Activated CD8-positive, alpha-beta T cell treated with anti-CD3 and anti-CD28 coated beads, Interleukin-2, amount 10 ng/mL, durations not matched to agents 7 days and 5 days (primary cell): ENCODE data around the gene CPA4. TPM values are rescaled to one million over a fixed set of nuclear protein-coding genes. Genes with fewer than 3 reads are reported as not detected.
"Not testable (repeated sequence)": the region's sequence is repeated elsewhere in the genome, so short reads cannot be mapped to it uniquely, and the experiment has no call there.

ENCODE experiments used
- ATAC-seq: fragments of 150-1000 bp; cut with Tn5 transposase; one replicate; pipeline ENCODE4 v1.10.0; 2021; ENCODE audit warnings: moderate library complexity
- CTCF ChIA-PET: fragments of 350-600 bp; sonication (Branson Sonifier 250); formaldehyde crosslinking; loops from one replicate; lab custom pipeline; 2021; ENCODE audit warnings: antibody characterized with exemption; lab: Charles Lee
- POLR2A ChIA-PET: fragments of 350-600 bp; sonication (Branson Sonifier 250); formaldehyde crosslinking; loops from one replicate; lab custom pipeline; 2021; ENCODE audit warnings: antibody characterized with exemption; lab: Charles Lee
- DNase-seq: peaks from one replicate; pipeline ENCODE4 v3.0.0-alpha.2; 2020
- H3K27ac Mint-ChIP-seq: one replicate; pipeline ENCODE4 v1.8.0; 2021; ENCODE audit warnings: mild to moderate bottlenecking, mixed read lengths
- H3K27me3 Mint-ChIP-seq: one replicate; pipeline ENCODE4 v1.8.0; 2021; ENCODE audit warnings: low read depth, mixed read lengths
- H3K36me3 Mint-ChIP-seq: one replicate; pipeline ENCODE4 v1.8.0; 2021; ENCODE audit warnings: low read depth, mixed read lengths
- H3K4me1 Mint-ChIP-seq: one replicate; pipeline ENCODE4 v1.8.0; 2021; ENCODE audit warnings: low read depth, mixed read lengths
- H3K4me3 Mint-ChIP-seq: one replicate; pipeline ENCODE4 v1.8.0; 2021; ENCODE audit warnings: mild to moderate bottlenecking, mixed read lengths
- H3K9me3 Mint-ChIP-seq: one replicate; pipeline ENCODE4 v1.8.0; 2022; ENCODE audit warnings: mixed read lengths; ENCODE audit not compliant: insufficient read depth
- total RNA-seq, 2 experiments: library from RNA; stranded (reverse); gene quantifications; one replicate each; pipeline ENCODE4 v1.2.3, GENCODE V29; 2021

Gene CPA4
- not detected for total RNA-seq

- Mint-ChIP-seq H3K4me1 (no peaks in the 10 kb centered on the region), H3K36me3 (no peaks in the 10 kb centered on the region), H3K27ac (no peak within 1 kb of the TSS), H3K27me3 (no peaks in the 10 kb centered on the region), H3K4me3 (no peak within 1 kb of the TSS), H3K9me3 (no peaks in the 10 kb centered on the region)
- ATAC-seq = no peak
- ChIA-PET CTCF (no interaction called here), POLR2A (no interaction called here)
- no peak for DNase-seq
These were observed at the start of gene CPA4 for GRCh38 chr7:130292682-130293257. Gene CPA4, plus strand, starts transcription at chr7:130293161. Its CDS starts 20 bp downstream, at chr7:130293181.

- H3K4me3 Mint-ChIP-seq, H3K9me3 Mint-ChIP-seq, H3K27me3 Mint-ChIP-seq, DNase-seq, POLR2A ChIA-PET, ATAC-seq, H3K36me3 Mint-ChIP-seq, H3K27ac Mint-ChIP-seq: not testable (repeated sequence)
- CTCF ChIA-PET = interaction anchor here (0.9 to 3.0 kb wide), 7 partner anchors 51 to 514 kb away, joined by 4 to 22 read pairs (median 5); partner anchors contain the start of gene KLHDC10
- peaks cover 11% of the 10 kb centered on the region for H3K4me1 Mint-ChIP-seq
These were observed 49.5 kb upstream of the CPA4 start for GRCh38 chr7:130243486-130243885.

GRCh38 chr7:130246491-130246890, 46.5 kb upstream of the CPA4 start:
- DNase-seq, CTCF ChIA-PET: not testable (repeated sequence)

GRCh38 chr7:130248842-130249241, 44.1 kb upstream of the CPA4 start:
- CTCF ChIA-PET, H3K27ac Mint-ChIP-seq, H3K4me1 Mint-ChIP-seq: not testable (repeated sequence)

More at GRCh38 chr7:130246491-130246890, 46.5 kb upstream of the CPA4 start:
- peaks cover 11% of the 10 kb centered on the region for H3K4me1 Mint-ChIP-seq
- H3K27me3 Mint-ChIP-seq, H3K36me3 Mint-ChIP-seq, POLR2A ChIA-PET, ATAC-seq, H3K27ac Mint-ChIP-seq, H3K9me3 Mint-ChIP-seq, H3K4me3 Mint-ChIP-seq: not testable (repeated sequence)

GRCh38 chr7:130249626-130250025, 43.3 kb upstream of the CPA4 start:
- H3K27ac Mint-ChIP-seq, H3K4me3 Mint-ChIP-seq, H3K9me3 Mint-ChIP-seq, POLR2A ChIA-PET, H3K4me1 Mint-ChIP-seq, CTCF ChIA-PET, ATAC-seq, H3K36me3 Mint-ChIP-seq, DNase-seq: not testable (repeated sequence)
- H3K27me3 Mint-ChIP-seq = peaks cover 20% of the 10 kb centered on the region

More at GRCh38 chr7:130248842-130249241, 44.1 kb upstream of the CPA4 start:
- peaks cover 17% of the 10 kb centered on the region for H3K27me3 Mint-ChIP-seq
- H3K4me3 Mint-ChIP-seq, ATAC-seq, POLR2A ChIA-PET, DNase-seq, H3K9me3 Mint-ChIP-seq, H3K36me3 Mint-ChIP-seq: not testable (repeated sequence)

- ChIA-PET CTCF (no interaction called here), POLR2A (no interaction called here)
- Mint-ChIP-seq H3K9me3 (peaks cover 6% of the 10 kb centered on the region), H3K4me3 (no peak overlapping the region), H3K27me3 (peaks cover 16% of the 10 kb centered on the region), H3K27ac (no peak overlapping the region), H3K4me1 (no peaks in the 10 kb centered on the region), H3K36me3 (no peaks in the 10 kb centered on the region)
- DNase-seq (no peak), ATAC-seq (no peak)
These were observed 38.4 kb upstream of the CPA4 start for GRCh38 chr7:130254555-130254954.

- Mint-ChIP-seq H3K27me3 (peaks cover 12% of the 10 kb centered on the region), H3K27ac (no peak overlapping the region), H3K4me1 (no peaks in the 10 kb centered on the region), H3K4me3 (no peak overlapping the region), H3K9me3 (peaks cover 6% of the 10 kb centered on the region), H3K36me3 (no peaks in the 10 kb centered on the region)
- ChIA-PET CTCF (no interaction called here), POLR2A (no interaction called here)
- ATAC-seq = no peak
- no peak for DNase-seq
These were observed 36.3 kb upstream of the CPA4 start for GRCh38 chr7:130256704-130257103.

GRCh38 chr7:130258494-130259078, 34.4 kb upstream of the CPA4 start:
- ATAC-seq (no peak), DNase-seq (no peak)
- Mint-ChIP-seq H3K27ac (no peak overlapping the region), H3K27me3 (peaks cover 3% of the 10 kb centered on the region), H3K4me1 (no peaks in the 10 kb centered on the region), H3K9me3 (peaks cover 6% of the 10 kb centered on the region), H3K36me3 (no peaks in the 10 kb centered on the region), H3K4me3 (no peak overlapping the region)
- CTCF ChIA-PET = no interaction called here
- POLR2A ChIA-PET = no interaction called here

GRCh38 chr7:130262448-130262847, 30.5 kb upstream of the CPA4 start:
- H3K9me3 Mint-ChIP-seq = peaks cover 6% of the 10 kb centered on the region
- CTCF ChIA-PET = interaction anchor here (0.7 kb wide), 1 partner anchor 287 kb away, joined by 3 read pairs; no protein-coding TSS in a partner anchor
- POLR2A ChIA-PET = no interaction called here
- no peak overlapping the region for H3K4me3 Mint-ChIP-seq
- H3K27me3 Mint-ChIP-seq = peaks cover 3% of the 10 kb centered on the region
- H3K27ac Mint-ChIP-seq = no peak overlapping the region
- H3K4me1 Mint-ChIP-seq = no peaks in the 10 kb centered on the region
- ATAC-seq (no peak), DNase-seq (no peak)
- no peaks in the 10 kb centered on the region for H3K36me3 Mint-ChIP-seq

GRCh38 chr7:130263130-130263529, 29.8 kb upstream of the CPA4 start:
- CTCF ChIA-PET = no interaction called here
- Mint-ChIP-seq H3K36me3 (no peaks in the 10 kb centered on the region), H3K4me1 (no peaks in the 10 kb centered on the region), H3K9me3 (peaks cover 6% of the 10 kb centered on the region), H3K27ac (no peak overlapping the region), H3K27me3 (peaks cover 3% of the 10 kb centered on the region), H3K4me3 (no peak overlapping the region)
- ATAC-seq = no peak
- POLR2A ChIA-PET = no interaction called here
- DNase-seq = no peak

- CTCF ChIA-PET = no interaction called here
- Mint-ChIP-seq H3K9me3 (no peaks in the 10 kb centered on the region), H3K4me1 (no peaks in the 10 kb centered on the region), H3K27me3 (peaks cover 3% of the 10 kb centered on the region), H3K27ac (no peak within 1 kb of the TSS), H3K36me3 (no peaks in the 10 kb centered on the region), H3K4me3 (no peak within 1 kb of the TSS)
- no peak for DNase-seq
- no peak for ATAC-seq
- POLR2A ChIA-PET = interaction anchor here (0.5 kb wide), 1 partner anchor 209 kb away, joined by 3 read pairs; no protein-coding TSS in a partner anchor
These were observed 26.6 kb upstream of the CPA4 start, which contains the start of gene CPA2 for GRCh38 chr7:130266258-130266960. Gene CPA2, plus strand, starts transcription at chr7:130266863. Its CDS starts 19 bp downstream, at chr7:130266882.

- Mint-ChIP-seq H3K27me3 (peaks cover 3% of the 10 kb centered on the region), H3K4me3 (no peak overlapping the region), H3K9me3 (no peaks in the 10 kb centered on the region), H3K36me3 (no peaks in the 10 kb centered on the region), H3K27ac (no peak overlapping the region), H3K4me1 (no peaks in the 10 kb centered on the region)
- no peak for ATAC-seq
- ChIA-PET CTCF (no interaction called here), POLR2A (interaction anchor here (0.5 kb wide), 1 partner anchor 208 kb away, joined by 3 read pairs; no protein-coding TSS in a partner anchor)
- no peak for DNase-seq
These were observed 26.0 kb upstream of the CPA4 start for GRCh38 chr7:130266961-130267321.
